WTC11 (cell line): ENCODE measurements around the gene BRSK2. TPM values are rescaled to one million over a fixed set of nuclear protein-coding genes. Genes with fewer than 3 reads are reported as not detected.

Source experiments
- ATAC-seq: fragments of 200-7000 bp; cut with Tn5 transposase; 2 replicates; pipeline ENCODE4 v1.10.0; 2021; ENCODE audit warnings: mild to moderate bottlenecking, moderate library complexity
- CTCF ChIA-PET: fragments of 300-600 bp; sonication (Branson Sonifier 250); formaldehyde crosslinking; loops from one replicate; lab custom pipeline; 2021; ENCODE audit warnings: antibody characterized with exemption; lab: Charles Lee
- POLR2A ChIA-PET: fragments of 350-600 bp; sonication (Branson Sonifier 250); formaldehyde crosslinking; loops from one replicate; lab custom pipeline; 2021; ENCODE audit warnings: antibody characterized with exemption; lab: Charles Lee
- DNase-seq: peaks from one replicate; pipeline ENCODE4 v3.0.0; 2021; ENCODE audit warnings: low spot score
- H3K27ac Mint-ChIP-seq: 2 replicates; pipeline ENCODE4 v1.8.0; 2021; ENCODE audit warnings: mixed read lengths
- H3K27me3 Mint-ChIP-seq: 2 replicates; pipeline ENCODE4 v1.8.0; 2021; ENCODE audit warnings: low read depth, mild to moderate bottlenecking, moderate library complexity, mixed read lengths
- H3K36me3 Mint-ChIP-seq: 2 replicates; pipeline ENCODE4 v1.8.0; 2021; ENCODE audit warnings: mixed read lengths
- H3K4me1 Mint-ChIP-seq: 2 replicates; pipeline ENCODE4 v1.8.0; 2022; ENCODE audit warnings: mixed read lengths
- H3K4me3 Mint-ChIP-seq: 2 replicates; pipeline ENCODE4 v1.8.0; 2021; ENCODE audit warnings: mild to moderate bottlenecking, moderate library complexity, mixed read lengths
- H3K9me3 Mint-ChIP-seq: 2 replicates; pipeline ENCODE4 v1.8.0; 2021; ENCODE audit warnings: mixed read lengths
- E2F1 ChIP-seq: sonication (generic); formaldehyde crosslinking; IDR thresholded peaks from 2 replicates; pipeline ENCODE4 v1.8.0; 2022; ENCODE audit warnings: mild to moderate bottlenecking, missing genetic modification reagents
- ERG ChIP-seq: fragments of 250-450 bp; sonication (Bioruptor Pico); IDR thresholded peaks from 2 replicates; pipeline ENCODE4 v1.8.0; 2021; ENCODE audit warnings: mild to moderate bottlenecking
- FOXK1 ChIP-seq: sonication (generic); formaldehyde crosslinking; IDR thresholded peaks from 2 replicates; pipeline ENCODE4 v1.8.0; 2022; ENCODE audit warnings: mild to moderate bottlenecking, moderate library complexity, missing genetic modification reagents
- GABPB1 ChIP-seq: sonication (generic); formaldehyde crosslinking; IDR thresholded peaks from 2 replicates; pipeline ENCODE4 v1.8.1; 2023; ENCODE audit warnings: mild to moderate bottlenecking, missing genetic modification reagents
- JUN ChIP-seq: sonication (generic); formaldehyde crosslinking; IDR thresholded peaks from 2 replicates; pipeline ENCODE4 v1.8.0; 2023; ENCODE audit warnings: mild to moderate bottlenecking, missing genetic modification reagents
- MLX ChIP-seq: sonication (generic); formaldehyde crosslinking; IDR thresholded peaks from 2 replicates; pipeline ENCODE4 v1.8.1; 2023; ENCODE audit warnings: mild to moderate bottlenecking, missing genetic modification reagents, moderate library complexity
- NFATC4 ChIP-seq: fragments of 250-450 bp; sonication (Bioruptor Pico); IDR thresholded peaks from 2 replicates; pipeline ENCODE4 v1.9.0; 2021; ENCODE audit warnings: mild to moderate bottlenecking
- PRRX2 ChIP-seq: fragments of 250-450 bp; sonication (Bioruptor Pico); IDR thresholded peaks from 2 replicates; pipeline ENCODE4 v1.8.0; 2021; ENCODE audit warnings: mild to moderate bottlenecking
- TEAD1 ChIP-seq: sonication (generic); formaldehyde crosslinking; IDR thresholded peaks from 2 replicates; pipeline ENCODE4 v1.8.0; 2022; ENCODE audit warnings: mild to moderate bottlenecking, missing genetic modification reagents
- ZBTB21 ChIP-seq: sonication (generic); formaldehyde crosslinking; IDR thresholded peaks from 2 replicates; pipeline ENCODE4 v1.8.1; 2023; ENCODE audit warnings: mild to moderate bottlenecking, missing genetic modification reagents, borderline replicate concordance
- ZNF263 ChIP-seq: sonication (generic); formaldehyde crosslinking; IDR thresholded peaks from 2 replicates; pipeline ENCODE4 v1.8.1; 2022; ENCODE audit warnings: low read depth, mild to moderate bottlenecking, moderate library complexity, missing genetic modification reagents
- ZNF317 ChIP-seq: sonication (generic); formaldehyde crosslinking; IDR thresholded peaks from 2 replicates; pipeline ENCODE4 v1.8.1; 2023; ENCODE audit warnings: low read depth, mild to moderate bottlenecking, moderate library complexity, missing genetic modification reagents, borderline replicate concordance
- ZNF396 ChIP-seq: fragments of 250-450 bp; sonication (Bioruptor Pico); IDR thresholded peaks from 2 replicates; pipeline ENCODE4 v1.8.0; 2021; ENCODE audit warnings: mild to moderate bottlenecking, moderate library complexity, borderline replicate concordance
- ZNF425 ChIP-seq: fragments of 250-450 bp; sonication (Bioruptor Pico); conservative IDR thresholded peaks from 2 replicates; pipeline ENCODE4 v1.9.0; 2021; ENCODE audit warnings: mild to moderate bottlenecking
- total RNA-seq: library from RNA; stranded (reverse); gene quantifications from 3 replicates; pipeline ENCODE4 v1.2.3, GENCODE V29; 2021
- TF ChIP-seq, protein P1 (sequence below): sonication (generic); formaldehyde crosslinking; IDR thresholded peaks from 2 replicates; pipeline ENCODE4 v1.8.1; 2022; ENCODE audit warnings: mild to moderate bottlenecking, moderate library complexity, missing genetic modification reagents
- TF ChIP-seq, protein P2 (sequence below): sonication (generic); formaldehyde crosslinking; IDR thresholded peaks from 2 replicates; pipeline ENCODE4 v1.8.1; 2023; ENCODE audit warnings: mild to moderate bottlenecking, missing genetic modification reagents, borderline replicate concordance
- TF ChIP-seq, protein P3 (sequence below): sonication (generic); formaldehyde crosslinking; IDR thresholded peaks from 2 replicates; pipeline ENCODE4 v1.8.1; 2023; ENCODE audit warnings: mild to moderate bottlenecking, missing genetic modification reagents

Gene BRSK2
- total RNA-seq, 1 experiment from 2014 or later, result 34.5 TPM

- H3K36me3 Mint-ChIP-seq, result peaks cover 2% of the 10 kb centered on the region; the same call in 1 of the 2 replicates
- no peaks in the 10 kb centered on the region for H3K9me3 Mint-ChIP-seq
- TF ChIP-seq, protein P1, sequence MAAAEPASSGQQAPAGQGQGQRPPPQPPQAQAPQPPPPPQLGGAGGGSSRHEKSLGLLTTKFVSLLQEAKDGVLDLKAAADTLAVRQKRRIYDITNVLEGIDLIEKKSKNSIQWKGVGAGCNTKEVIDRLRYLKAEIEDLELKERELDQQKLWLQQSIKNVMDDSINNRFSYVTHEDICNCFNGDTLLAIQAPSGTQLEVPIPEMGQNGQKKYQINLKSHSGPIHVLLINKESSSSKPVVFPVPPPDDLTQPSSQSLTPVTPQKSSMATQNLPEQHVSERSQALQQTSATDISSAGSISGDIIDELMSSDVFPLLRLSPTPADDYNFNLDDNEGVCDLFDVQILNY (CRISPR knock-in tag), result no peak
- TF ChIP-seq ERG (CRISPR knock-in tag), result no peak
- TF ChIP-seq, protein P2, sequence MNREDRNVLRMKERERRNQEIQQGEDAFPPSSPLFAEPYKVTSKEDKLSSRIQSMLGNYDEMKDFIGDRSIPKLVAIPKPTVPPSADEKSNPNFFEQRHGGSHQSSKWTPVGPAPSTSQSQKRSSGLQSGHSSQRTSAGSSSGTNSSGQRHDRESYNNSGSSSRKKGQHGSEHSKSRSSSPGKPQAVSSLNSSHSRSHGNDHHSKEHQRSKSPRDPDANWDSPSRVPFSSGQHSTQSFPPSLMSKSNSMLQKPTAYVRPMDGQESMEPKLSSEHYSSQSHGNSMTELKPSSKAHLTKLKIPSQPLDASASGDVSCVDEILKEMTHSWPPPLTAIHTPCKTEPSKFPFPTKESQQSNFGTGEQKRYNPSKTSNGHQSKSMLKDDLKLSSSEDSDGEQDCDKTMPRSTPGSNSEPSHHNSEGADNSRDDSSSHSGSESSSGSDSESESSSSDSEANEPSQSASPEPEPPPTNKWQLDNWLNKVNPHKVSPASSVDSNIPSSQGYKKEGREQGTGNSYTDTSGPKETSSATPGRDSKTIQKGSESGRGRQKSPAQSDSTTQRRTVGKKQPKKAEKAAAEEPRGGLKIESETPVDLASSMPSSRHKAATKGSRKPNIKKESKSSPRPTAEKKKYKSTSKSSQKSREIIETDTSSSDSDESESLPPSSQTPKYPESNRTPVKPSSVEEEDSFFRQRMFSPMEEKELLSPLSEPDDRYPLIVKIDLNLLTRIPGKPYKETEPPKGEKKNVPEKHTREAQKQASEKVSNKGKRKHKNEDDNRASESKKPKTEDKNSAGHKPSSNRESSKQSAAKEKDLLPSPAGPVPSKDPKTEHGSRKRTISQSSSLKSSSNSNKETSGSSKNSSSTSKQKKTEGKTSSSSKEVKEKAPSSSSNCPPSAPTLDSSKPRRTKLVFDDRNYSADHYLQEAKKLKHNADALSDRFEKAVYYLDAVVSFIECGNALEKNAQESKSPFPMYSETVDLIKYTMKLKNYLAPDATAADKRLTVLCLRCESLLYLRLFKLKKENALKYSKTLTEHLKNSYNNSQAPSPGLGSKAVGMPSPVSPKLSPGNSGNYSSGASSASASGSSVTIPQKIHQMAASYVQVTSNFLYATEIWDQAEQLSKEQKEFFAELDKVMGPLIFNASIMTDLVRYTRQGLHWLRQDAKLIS (CRISPR knock-in tag), result no peak
- no peak for TF ChIP-seq NFATC4 (CRISPR knock-in tag)
- TF ChIP-seq ZNF425 (CRISPR knock-in tag), result no peak
- no peak for TF ChIP-seq GABPB1 (CRISPR knock-in tag)
- TF ChIP-seq PRRX2 (CRISPR knock-in tag), result no peak
- no peak for TF ChIP-seq TEAD1 (CRISPR knock-in tag)
- TF ChIP-seq ZNF396 (CRISPR knock-in tag), result no peak
- no peak for TF ChIP-seq MLX (CRISPR knock-in tag)
- TF ChIP-seq JUN (CRISPR knock-in tag), result no peak
- TF ChIP-seq E2F1 (CRISPR knock-in tag), result no peak
- TF ChIP-seq, protein P3, sequence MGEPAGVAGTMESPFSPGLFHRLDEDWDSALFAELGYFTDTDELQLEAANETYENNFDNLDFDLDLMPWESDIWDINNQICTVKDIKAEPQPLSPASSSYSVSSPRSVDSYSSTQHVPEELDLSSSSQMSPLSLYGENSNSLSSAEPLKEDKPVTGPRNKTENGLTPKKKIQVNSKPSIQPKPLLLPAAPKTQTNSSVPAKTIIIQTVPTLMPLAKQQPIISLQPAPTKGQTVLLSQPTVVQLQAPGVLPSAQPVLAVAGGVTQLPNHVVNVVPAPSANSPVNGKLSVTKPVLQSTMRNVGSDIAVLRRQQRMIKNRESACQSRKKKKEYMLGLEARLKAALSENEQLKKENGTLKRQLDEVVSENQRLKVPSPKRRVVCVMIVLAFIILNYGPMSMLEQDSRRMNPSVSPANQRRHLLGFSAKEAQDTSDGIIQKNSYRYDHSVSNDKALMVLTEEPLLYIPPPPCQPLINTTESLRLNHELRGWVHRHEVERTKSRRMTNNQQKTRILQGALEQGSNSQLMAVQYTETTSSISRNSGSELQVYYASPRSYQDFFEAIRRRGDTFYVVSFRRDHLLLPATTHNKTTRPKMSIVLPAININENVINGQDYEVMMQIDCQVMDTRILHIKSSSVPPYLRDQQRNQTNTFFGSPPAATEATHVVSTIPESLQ (CRISPR knock-in tag), result no peak
- no peak for TF ChIP-seq ZNF317 (CRISPR knock-in tag)
- no peak for TF ChIP-seq ZNF263 (CRISPR knock-in tag)
- no peak for TF ChIP-seq FOXK1 (CRISPR knock-in tag)
- no peak for TF ChIP-seq ZBTB21
- TF ChIP-seq, all 79 proteins: peak for 0
- no peak for DNase-seq
- Mint-ChIP-seq H3K27ac (no peak overlapping the region), H3K4me1 (no peaks in the 10 kb centered on the region), H3K4me3 (no peak overlapping the region), H3K27me3 (no peaks in the 10 kb centered on the region)
- ChIA-PET POLR2A (no interaction called here), CTCF (interaction anchor here (1.5 kb wide), 1 partner anchor 9 kb away, joined by 3 read pairs; no protein-coding TSS in a partner anchor)
- ATAC-seq, result no peak
These were observed 54.6 kb downstream of the BRSK2 start for GRCh38 chr11:1444321-1444720.
